Measurements from ENCODE around the gene CR1L.
"Not testable (repeated sequence)": the region's sequence is repeated elsewhere in the genome, so short reads cannot be mapped to it uniquely, and the experiment has no call there.

The CR1L gene

GRCh38 chr1:207744000-207744534 is 99.1 kb downstream of the CR1L start:
- in situ Hi-C loops (cut with MboI; ENCODE audit: low sequenced_read_pairs) = no loop called here

GRCh38 chr1:207745285-207745684 is 100.4 kb downstream of the CR1L start:
- in situ Hi-C loops (cut with MboI; ENCODE audit: low sequenced_read_pairs) = no loop called here

DNA sequence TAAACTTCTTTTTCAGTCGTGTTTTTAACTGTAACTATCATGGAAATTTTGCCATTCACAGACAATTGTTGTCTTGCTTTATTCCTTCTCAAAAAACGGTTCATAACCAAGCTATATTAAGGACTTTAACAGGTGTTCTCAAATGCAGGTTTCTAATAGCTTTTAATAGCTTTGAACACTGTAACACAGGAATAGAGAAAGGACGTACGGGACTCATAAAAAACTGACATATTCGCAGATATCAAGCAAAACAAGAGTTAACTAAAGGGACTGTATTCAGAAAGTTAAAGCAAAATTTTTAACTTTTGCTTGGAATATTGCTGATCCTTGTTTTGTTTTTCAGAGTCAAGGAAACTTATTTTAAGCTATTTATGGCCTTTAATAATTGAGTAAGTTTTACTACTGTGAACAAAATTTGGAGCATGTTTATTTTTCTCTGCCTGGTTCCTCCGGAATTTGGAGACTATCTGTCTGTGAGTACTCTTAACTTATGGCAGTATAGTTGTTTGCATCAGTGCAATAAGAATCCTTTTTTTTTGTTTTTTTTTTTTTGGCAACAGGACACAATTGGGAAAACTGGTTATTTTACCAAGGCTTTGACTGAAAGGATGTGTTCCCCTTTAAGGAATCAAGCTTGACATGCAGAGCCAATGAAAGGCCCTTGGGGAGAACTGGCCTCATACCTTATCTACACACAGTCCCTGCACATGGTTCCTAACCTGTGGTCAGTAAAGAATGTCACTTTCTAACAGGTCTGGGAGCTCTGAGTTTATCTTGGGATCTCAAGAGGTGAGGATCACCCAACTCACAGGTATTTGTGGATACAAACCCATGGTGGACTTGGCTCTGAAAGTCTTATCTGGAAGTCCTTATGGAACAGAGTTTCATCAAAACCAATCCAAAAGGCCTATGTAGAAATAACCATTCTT is 101.2 kb downstream of the CR1L start:
- in situ Hi-C loops (cut with MboI; ENCODE audit: low sequenced_read_pairs) = no loop called here

- in situ Hi-C loops (cut with MboI; ENCODE audit: low sequenced_read_pairs) = no loop called here
Measured at GRCh38 chr1:207747627-207748492, 102.9 kb downstream of the CR1L start.

GRCh38 chr1:207748737-207749528 is 104.0 kb downstream of the CR1L start:
- in situ Hi-C loops (cut with MboI; ENCODE audit: low sequenced_read_pairs) = no loop called here

- in situ Hi-C loops (cut with MboI; ENCODE audit: low sequenced_read_pairs) = no loop called here
Measured at GRCh38 chr1:207750631-207751305, 105.8 kb downstream of the CR1L start.

DNA sequence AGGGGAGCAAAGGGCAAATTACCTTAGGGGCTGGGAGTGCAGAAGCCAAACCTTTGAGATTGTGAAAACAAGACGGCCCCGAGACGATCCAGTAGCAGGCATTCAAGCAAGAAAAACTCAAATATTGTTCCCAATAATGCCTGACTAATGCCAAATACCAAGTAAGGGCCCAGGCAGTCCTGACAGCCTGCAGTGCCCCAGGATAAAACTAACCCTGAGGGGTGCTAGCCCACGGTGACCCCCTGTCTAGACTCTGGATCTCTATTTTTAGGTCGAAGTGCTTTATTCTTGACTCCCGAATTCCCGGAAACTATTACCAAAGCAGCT is 106.5 kb downstream of the CR1L start:
- in situ Hi-C loops (cut with MboI; ENCODE audit: low sequenced_read_pairs) = not testable (repeated sequence)

GRCh38 chr1:207751790-207752455 is 107.0 kb downstream of the CR1L start, which contains the start of gene CD46:
CD46 (plus strand) TSS chr1:207752054; CDS start chr1:207752213, 159 bp downstream.
- in situ Hi-C loops (cut with MboI; ENCODE audit: low sequenced_read_pairs) = no loop called here

DNA sequence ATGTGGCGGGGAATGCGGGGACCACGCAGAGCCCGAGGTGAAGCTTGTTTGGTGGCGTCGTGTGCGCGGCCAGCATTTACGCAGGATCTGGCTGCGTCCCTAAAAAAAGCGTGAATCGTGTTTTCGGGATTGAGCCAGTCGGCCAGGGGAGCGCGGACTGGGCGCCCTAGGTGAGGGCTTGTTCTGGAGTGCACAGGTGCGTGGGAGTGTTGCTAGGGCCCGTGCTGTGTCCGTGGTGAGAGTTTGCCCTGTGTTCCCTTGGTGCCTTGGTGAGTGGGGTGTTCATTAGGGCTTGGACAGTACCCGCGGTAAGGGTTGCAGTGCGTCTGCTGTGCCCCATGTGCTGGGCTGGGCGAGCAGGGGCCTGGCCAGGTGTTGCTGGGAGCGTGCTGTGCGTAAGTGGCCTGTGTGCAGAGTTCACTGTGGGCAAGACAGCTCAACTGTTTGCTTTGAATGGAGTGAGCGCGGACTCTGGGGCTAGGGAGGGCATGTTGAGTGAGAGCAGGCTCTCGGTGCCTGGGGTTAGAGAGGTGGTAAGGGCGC is 107.6 kb downstream of the CR1L start:
- in situ Hi-C loops (cut with MboI; ENCODE audit: low sequenced_read_pairs) = no loop called here

DNA sequence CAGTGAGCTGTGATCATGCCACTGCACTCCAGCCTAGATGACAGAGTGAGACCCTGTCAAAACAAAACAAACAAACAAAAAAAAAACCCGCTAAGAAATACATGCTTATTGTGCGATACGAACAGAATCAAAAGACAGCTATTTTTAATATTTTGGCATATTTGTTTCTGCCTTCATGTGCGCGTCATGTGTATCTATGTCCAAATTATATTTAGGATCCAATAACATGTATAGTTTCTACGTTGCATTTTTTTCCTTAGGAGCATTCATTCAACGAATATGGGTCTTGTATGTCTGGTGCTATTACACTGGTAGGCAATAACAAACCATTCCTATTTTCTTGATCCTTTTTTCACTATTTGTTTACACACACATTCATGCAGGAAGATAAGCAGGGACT is 108.7 kb downstream of the CR1L start:
- in situ Hi-C loops (cut with MboI; ENCODE audit: low sequenced_read_pairs) = no loop called here

DNA sequence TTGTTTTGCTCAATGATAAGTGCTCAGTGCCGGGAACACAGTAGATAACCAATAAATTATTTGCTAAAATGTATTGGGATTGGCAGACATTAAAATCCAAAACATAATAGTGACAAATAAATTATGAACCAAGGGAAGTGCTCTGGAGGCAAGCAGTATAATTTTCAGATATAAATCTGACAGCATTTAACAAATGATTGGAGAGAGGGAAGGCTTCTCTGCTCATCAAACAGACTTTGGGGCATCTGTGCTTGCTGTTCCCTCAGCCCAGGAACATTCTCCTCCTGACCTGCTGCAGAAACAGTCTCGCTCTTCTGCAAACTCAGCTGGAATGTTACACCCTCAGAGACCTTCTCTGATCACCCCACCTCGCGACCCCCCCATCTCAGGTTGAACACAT is 109.1 kb downstream of the CR1L start:
- in situ Hi-C loops (cut with MboI; ENCODE audit: low sequenced_read_pairs) = no loop called here

- in situ Hi-C loops (cut with MboI; ENCODE audit: low sequenced_read_pairs) = no loop called here
Measured at GRCh38 chr1:207754974-207755700, 110.2 kb downstream of the CR1L start.

DNA sequence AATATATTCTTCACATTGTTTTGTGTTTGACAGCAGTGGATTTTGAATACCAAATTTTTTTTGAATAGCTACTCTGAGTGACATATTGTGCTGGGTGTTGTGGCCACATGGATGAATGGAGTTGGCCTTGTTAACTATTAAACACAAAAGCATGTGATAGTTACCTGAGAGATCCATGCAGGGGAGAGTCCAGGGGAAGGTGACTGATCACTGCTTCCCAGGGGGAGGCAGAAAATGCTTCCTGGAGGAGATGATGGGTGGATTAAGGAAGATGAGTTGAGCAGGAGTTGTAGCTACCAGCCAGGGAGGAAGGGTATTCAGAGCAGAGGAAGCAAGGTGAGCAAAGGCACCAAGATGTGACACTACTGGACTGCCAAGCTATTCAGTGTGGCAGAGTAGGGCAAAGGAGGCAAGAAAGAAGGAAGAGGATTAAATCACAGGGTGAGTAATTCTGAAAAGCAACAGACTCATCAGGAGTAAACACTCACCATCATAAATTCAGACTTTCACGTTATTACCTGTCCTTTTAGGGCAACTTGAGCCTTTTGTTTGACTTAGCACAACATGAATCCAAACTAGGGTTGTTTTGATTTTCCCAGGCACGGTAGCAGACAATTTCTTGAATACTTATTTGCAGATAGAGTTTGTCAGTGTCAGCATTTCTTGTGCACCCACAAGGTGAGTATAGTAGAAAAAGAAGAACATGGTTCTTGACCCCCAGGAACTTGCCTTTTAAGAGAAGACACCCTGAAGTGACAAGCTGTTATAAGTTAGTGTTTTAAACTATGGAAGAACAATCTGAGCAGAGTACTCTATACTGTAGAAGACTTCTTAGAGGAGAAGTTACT is 111.1 kb downstream of the CR1L start:
- in situ Hi-C loops (cut with MboI; ENCODE audit: low sequenced_read_pairs) = no loop called here

DNA sequence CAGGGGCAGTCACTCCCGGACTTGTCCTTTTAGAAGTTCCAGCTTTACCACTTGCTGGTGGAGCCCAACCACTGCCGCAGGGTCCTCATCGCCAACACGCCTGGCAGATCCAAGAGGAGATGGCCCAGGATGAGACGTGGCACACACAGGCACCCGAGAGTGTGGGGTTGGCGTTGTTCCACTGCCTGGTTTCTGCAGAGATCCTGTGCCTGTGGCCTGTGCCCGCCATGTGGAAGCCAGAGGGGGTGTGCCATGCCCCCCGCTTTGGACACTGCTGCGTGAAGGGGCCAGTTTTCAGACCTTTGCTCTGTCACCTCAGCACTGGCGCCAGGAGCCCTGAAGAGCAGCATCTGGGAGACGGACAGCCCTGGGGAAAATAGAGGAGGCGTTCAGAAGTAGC is 117.7 kb downstream of the CR1L start:
- in situ Hi-C loops (cut with MboI; ENCODE audit: low sequenced_read_pairs) = no loop called here

DNA sequence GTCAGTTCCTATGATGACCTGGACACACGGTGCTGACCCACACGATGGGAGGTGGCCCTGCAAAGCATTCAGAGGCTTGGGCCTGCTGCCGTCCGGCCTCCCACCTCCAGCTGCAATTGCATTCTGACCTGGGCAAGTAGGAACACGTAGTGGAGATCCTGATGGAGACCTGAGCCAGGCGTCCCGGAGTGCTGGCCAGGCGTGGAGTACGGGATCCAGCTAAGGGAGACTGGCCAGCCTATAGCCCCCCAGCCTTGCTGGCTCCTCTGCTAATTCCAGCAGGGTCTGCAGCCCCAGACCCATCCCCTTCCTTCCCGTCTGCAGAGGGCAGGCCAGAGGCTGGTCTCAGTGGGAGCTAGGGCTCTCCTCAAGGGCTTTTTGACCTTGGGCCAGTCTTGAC is 118.2 kb downstream of the CR1L start:
- in situ Hi-C loops (cut with MboI; ENCODE audit: low sequenced_read_pairs) = no loop called here

GRCh38 chr1:207763972-207764371 is 119.0 kb downstream of the CR1L start:
- in situ Hi-C loops (cut with MboI; ENCODE audit: low sequenced_read_pairs) = no loop called here

DNA sequence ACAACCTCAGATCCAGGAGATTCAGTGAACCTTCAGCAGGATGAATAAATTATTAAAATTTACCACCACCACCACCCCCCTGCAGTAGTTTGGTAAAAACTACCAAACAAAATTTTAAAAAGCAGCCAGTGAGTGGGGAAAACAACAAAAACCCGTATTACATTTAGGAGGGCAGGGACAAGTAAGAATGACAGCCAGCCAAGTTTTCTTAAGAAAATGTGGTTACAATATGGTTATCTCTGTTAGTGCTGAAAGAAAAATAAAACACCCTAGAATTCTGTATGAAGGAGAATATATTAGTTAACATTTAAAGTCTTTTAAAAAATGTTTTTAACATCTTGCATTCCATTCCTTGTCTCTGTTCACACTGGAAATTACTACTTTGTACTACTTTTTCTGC is 121.6 kb downstream of the CR1L start:
- in situ Hi-C loops (cut with MboI; ENCODE audit: low sequenced_read_pairs) = no loop called here

GRCh38 chr1:207770514-207770913 is 125.6 kb downstream of the CR1L start:
- in situ Hi-C loops (cut with MboI; ENCODE audit: low sequenced_read_pairs) = not testable (repeated sequence)

Data from hTERT RPE-1 (cell line).